GM20000 (cell line): ENCODE measurements around the gene EXD3.

Source experiments
- DNase-seq: peaks from one replicate; pipeline ENCODE4 v3.0.0; 2012; ENCODE audit warnings: low spot score
- TF ChIP-seq, protein P1 (sequence below): IDR thresholded peaks from 2 replicates; pipeline ENCODE4 v1.5.1; 2012; ENCODE audit warnings: mild to moderate bottlenecking, control low read depth; ENCODE audit errors: extremely low read depth, missing control alignments

Gene EXD3

DNA sequence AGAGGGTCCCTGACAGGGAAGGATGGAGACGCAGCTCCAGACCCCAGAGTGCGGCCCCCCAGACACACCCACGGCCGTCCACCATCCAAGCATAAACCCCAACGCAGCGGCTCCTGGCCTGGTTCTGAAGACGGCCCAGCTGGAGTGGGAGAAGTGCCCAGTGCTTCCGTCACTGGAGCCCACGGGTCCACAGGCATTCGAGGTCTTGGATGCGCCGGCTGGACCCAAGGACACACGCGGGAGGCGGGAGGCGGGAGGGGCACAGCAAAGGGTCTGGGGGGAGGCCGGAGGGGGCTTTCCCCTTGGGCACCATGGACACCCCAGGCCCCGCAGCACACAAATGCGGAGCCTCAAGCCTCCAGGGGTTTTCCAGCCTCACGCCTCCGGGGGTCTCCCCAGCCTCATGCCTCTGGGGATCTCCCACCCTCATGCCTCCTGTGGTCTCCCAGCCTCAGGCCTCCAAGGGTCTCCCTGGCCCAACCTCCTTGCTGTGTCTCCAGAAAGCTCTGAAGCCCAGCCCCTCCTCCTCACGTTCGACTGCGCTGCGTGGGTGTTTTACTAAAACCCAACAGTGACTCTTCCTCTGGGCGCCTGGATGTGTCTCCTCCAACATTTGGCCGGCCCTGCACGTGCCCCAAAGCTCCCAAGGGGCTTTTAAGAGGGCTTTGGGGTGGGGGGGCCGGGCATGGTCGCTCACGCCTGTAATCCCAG, 15.2 kb downstream of the EXD3 start:
- TF ChIP-seq, protein P1, sequence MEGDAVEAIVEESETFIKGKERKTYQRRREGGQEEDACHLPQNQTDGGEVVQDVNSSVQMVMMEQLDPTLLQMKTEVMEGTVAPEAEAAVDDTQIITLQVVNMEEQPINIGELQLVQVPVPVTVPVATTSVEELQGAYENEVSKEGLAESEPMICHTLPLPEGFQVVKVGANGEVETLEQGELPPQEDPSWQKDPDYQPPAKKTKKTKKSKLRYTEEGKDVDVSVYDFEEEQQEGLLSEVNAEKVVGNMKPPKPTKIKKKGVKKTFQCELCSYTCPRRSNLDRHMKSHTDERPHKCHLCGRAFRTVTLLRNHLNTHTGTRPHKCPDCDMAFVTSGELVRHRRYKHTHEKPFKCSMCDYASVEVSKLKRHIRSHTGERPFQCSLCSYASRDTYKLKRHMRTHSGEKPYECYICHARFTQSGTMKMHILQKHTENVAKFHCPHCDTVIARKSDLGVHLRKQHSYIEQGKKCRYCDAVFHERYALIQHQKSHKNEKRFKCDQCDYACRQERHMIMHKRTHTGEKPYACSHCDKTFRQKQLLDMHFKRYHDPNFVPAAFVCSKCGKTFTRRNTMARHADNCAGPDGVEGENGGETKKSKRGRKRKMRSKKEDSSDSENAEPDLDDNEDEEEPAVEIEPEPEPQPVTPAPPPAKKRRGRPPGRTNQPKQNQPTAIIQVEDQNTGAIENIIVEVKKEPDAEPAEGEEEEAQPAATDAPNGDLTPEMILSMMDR, result no peak
- DNase-seq, result no peak

GRCh38 chr9:137406876-137407589, 15.9 kb downstream of the EXD3 start:
- peak; percentile 92 for DNase-seq
- TF ChIP-seq, protein P1, result peak; percentile 60

DNA sequence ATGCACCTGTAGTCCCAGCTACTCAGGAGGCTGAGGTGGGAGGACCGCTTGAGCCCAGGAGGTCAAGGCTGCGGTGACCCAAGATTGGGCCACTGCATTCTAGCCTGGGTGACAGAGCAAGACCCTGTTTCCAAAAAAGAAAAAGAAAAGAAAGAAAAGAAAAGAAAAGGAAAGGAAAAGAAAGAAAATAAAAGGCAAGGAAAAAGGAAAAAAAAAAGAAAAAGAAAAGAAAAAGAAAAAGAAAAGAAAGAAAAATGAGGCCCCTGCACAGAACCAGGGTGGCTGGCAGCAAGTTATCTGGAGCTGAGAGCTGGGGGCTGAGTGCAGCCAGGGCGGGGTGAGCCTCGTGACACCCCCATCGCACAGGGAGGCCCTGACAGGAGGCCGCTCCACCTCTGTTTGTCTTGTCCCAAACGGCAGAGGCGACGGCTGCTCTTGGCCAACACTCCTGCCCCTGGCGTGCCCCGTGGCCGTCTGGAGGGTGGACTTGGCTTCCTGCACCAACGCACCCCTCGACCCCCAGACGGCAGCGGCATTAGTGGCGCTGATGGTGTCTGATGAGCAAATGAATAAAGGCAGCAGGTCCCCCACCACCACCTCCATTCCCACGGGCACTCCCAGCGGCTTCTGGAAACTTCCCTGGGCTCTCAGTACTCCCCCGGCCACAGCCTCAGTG, 16.7 kb downstream of the EXD3 start:
- TF ChIP-seq, protein P1, result no peak

DNA sequence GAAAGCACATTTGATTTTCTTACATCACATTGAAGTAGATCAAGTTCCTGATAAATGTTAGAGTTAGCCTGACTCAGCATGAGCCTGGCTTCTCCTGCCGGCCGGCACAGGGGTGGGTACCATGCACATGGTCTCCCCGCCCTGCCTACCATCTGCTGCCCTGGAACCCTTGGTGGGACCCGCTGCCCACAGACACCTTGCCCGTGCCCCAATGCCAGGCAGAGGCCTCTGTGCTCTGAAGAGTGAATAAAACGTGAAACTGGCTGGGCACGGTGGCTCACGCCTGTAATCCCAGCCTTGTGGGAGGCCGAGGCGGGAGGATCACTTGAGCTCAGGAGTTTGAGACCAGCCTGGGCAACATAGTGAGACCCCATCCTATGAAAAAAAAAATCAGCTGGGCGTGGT, 17.3 kb downstream of the EXD3 start:
- TF ChIP-seq, protein P1, result no peak
- no peak for DNase-seq

More for the DNA sequence above, 16.7 kb downstream of the EXD3 start:
- no peak for DNase-seq

DNA sequence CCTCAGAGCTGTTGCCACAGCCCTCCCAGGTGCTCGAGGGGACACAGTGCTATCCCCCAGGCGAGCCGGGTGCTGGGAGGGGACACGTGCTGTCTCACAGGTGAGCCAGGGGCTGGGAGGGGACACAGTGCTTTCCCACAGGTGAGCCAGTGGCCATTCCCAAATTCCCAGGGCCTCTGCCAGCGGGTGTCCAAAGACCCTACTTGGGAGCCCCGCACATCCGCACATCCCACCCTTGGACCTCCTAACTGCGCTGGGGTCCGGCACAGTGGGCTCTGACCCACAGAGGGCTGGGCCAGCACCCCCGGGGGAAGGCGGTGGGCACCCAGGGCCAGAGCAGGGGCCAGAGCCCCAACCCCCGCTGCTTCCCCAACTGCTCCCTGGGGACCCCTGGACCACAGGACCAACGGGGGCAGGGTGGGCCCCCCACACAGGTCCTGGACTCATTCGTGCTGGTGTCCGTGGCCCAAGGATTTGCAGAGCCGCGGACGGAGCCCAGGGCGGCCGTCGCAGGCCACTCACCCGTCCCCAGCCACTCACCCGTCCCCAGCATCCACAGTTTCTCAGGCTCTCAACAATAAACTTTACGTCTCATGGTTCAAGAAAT, 17.9 kb downstream of the EXD3 start:
- DNase-seq, result no peak

GRCh38 chr9:137403269-137403668, 19.7 kb downstream of the EXD3 start:
- TF ChIP-seq, protein P1, result no peak
- no peak for DNase-seq

More for the DNA sequence above, 17.9 kb downstream of the EXD3 start:
- TF ChIP-seq, protein P1, result no peak
